SKM-1 (cell line): Measurements from ENCODE around the gene MARVELD1.
"Not testable (repeated sequence)": the region's sequence is repeated elsewhere in the genome, so short reads cannot be mapped to it uniquely, and the experiment has no call there.

Experiments
- DNase-seq: peaks from one replicate; lab custom pipeline; 2025; ENCODE audit not compliant: unreplicated experiment; lab: John Stamatoyannopoulos, UW

MARVELD1 gene

GRCh38 chr10:97713339-97713825, at the start of gene MARVELD1:
TSS of gene MARVELD1 (plus strand) at chr10:97713730. CDS start at chr10:97713877, 147 bp downstream.
- no peak for DNase-seq

- DNase-seq, result no peak
These were observed 49.2 kb upstream of the MARVELD1 start for GRCh38 chr10:97664282-97664850.

GRCh38 chr10:97666992-97667391, 46.5 kb upstream of the MARVELD1 start:
- DNase-seq, result no peak

GRCh38 chr10:97667463-97667862, 46.1 kb upstream of the MARVELD1 start:
- no peak for DNase-seq

GRCh38 chr10:97669571-97669970, 44.0 kb upstream of the MARVELD1 start:
- DNase-seq, result no peak

GRCh38 chr10:97673736-97674525, 39.6 kb upstream of the MARVELD1 start:
- DNase-seq, result no peak

GRCh38 chr10:97675222-97675621, 38.3 kb upstream of the MARVELD1 start:
- no peak for DNase-seq

- DNase-seq, result no peak
These were observed 36.6 kb upstream of the MARVELD1 start for GRCh38 chr10:97676770-97677581.

GRCh38 chr10:97679594-97679993, 33.9 kb upstream of the MARVELD1 start:
- no peak for DNase-seq

GRCh38 chr10:97682042-97682441, 31.5 kb upstream of the MARVELD1 start:
- DNase-seq, result no peak

- DNase-seq, result peak; percentile 29
These were observed 29.8 kb upstream of the MARVELD1 start for GRCh38 chr10:97683556-97684367.

GRCh38 chr10:97684368-97684713, 29.2 kb upstream of the MARVELD1 start:
- not testable (repeated sequence) for DNase-seq

- DNase-seq, result no peak
These were observed 28.6 kb upstream of the MARVELD1 start for GRCh38 chr10:97684866-97685394.

GRCh38 chr10:97685395-97685958, 28.1 kb upstream of the MARVELD1 start:
- no peak for DNase-seq

- no peak for DNase-seq
These were observed 27.1 kb upstream of the MARVELD1 start for GRCh38 chr10:97686301-97686961.

- peak; percentile 92 for DNase-seq
These were observed 26.4 kb upstream of the MARVELD1 start, which contains the start of gene AVPI1 for GRCh38 chr10:97686962-97687784. TSS of gene AVPI1 (minus strand) at chr10:97687241. CDS start at chr10:97679905, 7,336 bp downstream.

- DNase-seq, result no peak
These were observed 25.4 kb upstream of the MARVELD1 start for GRCh38 chr10:97687785-97688781.
